ENCODE measurements around the gene PRXL2B. TPM values are rescaled to one million over a fixed set of nuclear protein-coding genes. Genes with fewer than 3 reads are reported as not detected.

Gene PRXL2B
- total RNA-seq, 1 donor from 2014 or later, result 42.0 TPM

DNA sequence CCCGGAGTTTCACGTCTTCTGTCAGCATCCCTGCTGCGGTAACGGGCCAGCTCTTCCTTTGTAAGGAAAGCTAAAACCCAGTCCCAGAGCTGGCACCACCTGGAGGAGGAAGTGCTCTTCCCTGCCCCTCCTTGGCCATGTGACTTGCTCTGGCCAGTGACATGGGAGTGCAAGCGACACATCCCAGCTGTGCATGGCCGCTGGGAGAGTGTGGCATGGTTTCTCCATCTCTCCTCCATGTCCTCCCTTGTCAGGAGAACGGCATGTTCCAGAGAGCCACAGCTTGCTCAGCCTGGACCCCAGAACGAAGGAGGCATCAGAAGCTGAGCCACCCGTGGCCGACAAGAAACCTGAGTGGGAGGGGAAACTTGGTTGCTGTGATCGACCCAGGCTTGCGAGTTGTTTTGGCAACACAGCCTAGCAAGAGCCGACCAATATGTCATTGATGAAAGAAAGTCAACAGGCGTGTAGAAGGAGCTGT lies 2.7 kb upstream of the PRXL2B start:
- Histone ChIP-seq H3K27me3 (ENCODE audit: control insufficient read depth, insufficient read depth, low read length) (no peaks in the 10 kb centered on the region), H3K36me3 (ENCODE audit: control insufficient read depth, insufficient read depth, low read length) (no peaks in the 10 kb centered on the region), H3K4me3 (ENCODE audit: low read depth, low read length) (no peak overlapping the region)
- TF ChIP-seq, protein P1, sequence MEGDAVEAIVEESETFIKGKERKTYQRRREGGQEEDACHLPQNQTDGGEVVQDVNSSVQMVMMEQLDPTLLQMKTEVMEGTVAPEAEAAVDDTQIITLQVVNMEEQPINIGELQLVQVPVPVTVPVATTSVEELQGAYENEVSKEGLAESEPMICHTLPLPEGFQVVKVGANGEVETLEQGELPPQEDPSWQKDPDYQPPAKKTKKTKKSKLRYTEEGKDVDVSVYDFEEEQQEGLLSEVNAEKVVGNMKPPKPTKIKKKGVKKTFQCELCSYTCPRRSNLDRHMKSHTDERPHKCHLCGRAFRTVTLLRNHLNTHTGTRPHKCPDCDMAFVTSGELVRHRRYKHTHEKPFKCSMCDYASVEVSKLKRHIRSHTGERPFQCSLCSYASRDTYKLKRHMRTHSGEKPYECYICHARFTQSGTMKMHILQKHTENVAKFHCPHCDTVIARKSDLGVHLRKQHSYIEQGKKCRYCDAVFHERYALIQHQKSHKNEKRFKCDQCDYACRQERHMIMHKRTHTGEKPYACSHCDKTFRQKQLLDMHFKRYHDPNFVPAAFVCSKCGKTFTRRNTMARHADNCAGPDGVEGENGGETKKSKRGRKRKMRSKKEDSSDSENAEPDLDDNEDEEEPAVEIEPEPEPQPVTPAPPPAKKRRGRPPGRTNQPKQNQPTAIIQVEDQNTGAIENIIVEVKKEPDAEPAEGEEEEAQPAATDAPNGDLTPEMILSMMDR (IDR thresholded peaks at IDR 0.05; ENCODE audit: insufficient read depth, low read length, poor library complexity, severe bottlenecking), result no peak
- no peak for DNase-seq (ENCODE audit: low read depth)

DNA sequence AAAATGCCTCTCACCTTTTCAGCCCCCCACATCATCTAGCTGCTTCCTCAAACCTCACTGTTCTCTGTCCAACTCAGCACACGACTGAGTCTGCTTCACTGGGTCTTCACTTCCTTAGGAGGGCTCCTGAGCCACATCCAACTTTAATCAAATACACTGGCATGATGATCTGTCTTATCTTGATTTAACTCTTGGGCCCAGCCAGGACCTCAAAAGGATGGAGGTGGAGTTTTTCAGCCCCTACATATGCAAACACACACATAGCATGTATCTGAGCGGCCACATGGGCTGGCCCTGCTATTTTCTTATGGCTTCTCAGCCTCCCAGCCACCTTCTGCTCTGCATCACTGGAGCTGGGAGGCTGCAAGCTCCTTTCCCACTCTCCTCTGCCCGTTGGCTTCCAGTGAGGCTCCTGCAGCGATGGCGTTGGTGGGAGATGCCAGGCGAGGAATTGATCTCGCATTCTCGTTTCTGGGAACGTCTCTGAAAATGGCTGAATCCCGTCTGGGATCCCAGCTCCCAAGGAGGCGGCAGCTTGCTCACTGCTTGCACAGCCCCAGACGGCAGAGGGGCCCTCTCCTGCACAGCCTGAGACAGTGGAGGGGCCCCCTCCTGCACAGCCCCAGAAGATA lies 1.8 kb upstream of the PRXL2B start:
- DNase-seq (ENCODE audit: low read depth), result no peak
- Histone ChIP-seq H3K36me3 (ENCODE audit: control insufficient read depth, insufficient read depth, low read length) (no peaks in the 10 kb centered on the region), H3K27me3 (ENCODE audit: control insufficient read depth, insufficient read depth, low read length) (no peaks in the 10 kb centered on the region), H3K4me3 (ENCODE audit: low read depth, low read length) (peak overlapping the region; percentile 72)
- TF ChIP-seq, protein P1 (IDR thresholded peaks at IDR 0.05; ENCODE audit: insufficient read depth, low read length, poor library complexity, severe bottlenecking), result no peak

DNA sequence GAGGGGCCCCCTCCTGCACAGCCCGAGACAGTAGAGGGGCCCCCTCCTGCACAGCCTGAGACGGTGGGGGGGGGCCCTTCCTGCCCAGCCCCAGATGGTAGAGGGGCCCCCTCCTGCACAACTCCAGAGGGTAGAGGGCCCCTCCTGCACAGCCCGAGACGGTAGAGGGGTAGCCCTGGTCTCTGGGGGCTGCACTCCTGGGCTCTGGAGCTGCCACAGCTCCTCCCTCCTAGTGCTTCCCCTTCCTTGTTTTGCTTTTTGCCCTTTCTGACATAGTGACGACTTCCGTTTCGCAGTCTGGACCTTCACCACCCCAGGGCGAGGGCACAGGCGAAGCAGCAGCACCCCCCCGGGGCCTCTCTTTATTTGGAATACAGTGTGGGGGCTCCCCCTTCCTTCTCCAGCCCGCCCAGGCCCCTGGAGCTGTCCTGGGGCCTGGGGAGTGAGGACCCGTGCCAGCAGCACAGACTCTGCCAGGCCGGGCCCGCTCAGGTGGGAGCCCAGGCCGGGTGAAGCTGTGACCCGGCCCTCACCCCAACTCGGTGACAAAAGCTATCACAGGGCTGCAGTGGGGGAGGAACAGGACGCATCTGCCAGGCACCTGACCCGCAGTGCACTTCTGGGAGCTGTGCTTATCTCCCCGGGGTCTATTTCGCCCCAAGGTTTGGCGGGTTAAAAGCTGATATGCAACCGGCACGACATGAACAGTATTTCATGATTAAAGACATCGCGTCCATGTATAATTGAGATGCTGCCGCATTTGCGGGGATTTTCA lies 1.1 kb upstream of the PRXL2B start:
- no peaks in the 10 kb centered on the region for H3K36me3 ChIP-seq (ENCODE audit: control insufficient read depth, insufficient read depth, low read length)
- TF ChIP-seq, protein P1 (IDR thresholded peaks at IDR 0.05; ENCODE audit: insufficient read depth, low read length, poor library complexity, severe bottlenecking), result no peak
- H3K27me3 ChIP-seq (ENCODE audit: control insufficient read depth, insufficient read depth, low read length), result no peaks in the 10 kb centered on the region
- peak overlapping the region; percentile 72 for H3K4me3 ChIP-seq (ENCODE audit: low read depth, low read length)
- DNase-seq (ENCODE audit: low read depth), result no peak

DNA sequence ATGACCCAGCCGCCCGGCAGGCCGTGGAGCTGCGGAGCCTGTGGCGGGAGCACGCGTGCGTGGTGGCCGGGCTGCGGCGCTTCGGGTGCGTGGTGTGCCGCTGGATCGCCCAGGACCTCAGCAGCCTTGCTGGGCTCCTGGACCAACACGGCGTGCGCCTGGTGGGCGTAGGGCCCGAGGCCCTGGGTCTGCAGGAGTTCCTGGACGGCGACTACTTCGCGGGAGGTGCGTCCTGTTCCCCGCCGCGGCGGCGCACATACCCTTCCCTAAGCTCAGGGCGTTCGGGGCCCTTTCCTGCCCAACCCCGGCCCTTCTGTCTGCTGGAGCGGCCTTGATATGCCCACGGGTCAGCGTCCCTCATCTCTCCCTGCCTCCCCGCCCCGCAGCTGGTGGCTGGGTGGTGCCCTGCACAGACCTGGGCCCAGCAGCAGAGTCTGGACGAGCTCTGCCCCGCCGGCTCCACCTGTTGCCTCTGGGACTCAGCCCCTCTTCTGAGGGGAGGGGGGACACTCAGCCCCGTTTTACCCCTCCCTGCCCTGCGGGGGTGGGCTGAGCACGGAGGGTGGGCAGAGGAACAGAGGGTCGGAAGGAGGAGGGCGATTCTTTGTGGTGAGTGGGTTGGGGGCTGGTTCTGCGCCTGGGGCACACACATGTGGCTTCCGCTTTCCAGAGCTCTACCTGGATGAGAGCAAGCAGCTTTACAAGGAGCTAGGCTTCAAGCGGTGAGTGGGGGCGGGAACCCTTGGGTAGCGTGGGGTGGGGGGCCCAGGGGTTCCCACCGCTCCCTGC lies 688 bp downstream of the PRXL2B start:
- Histone ChIP-seq H3K36me3 (ENCODE audit: control insufficient read depth, insufficient read depth, low read length) (no peaks in the 10 kb centered on the region), H3K4me3 (ENCODE audit: low read depth, low read length) (peak overlapping the region; percentile 72), H3K27me3 (ENCODE audit: control insufficient read depth, insufficient read depth, low read length) (no peaks in the 10 kb centered on the region)
- no peak for DNase-seq (ENCODE audit: low read depth)
- TF ChIP-seq, protein P1 (IDR thresholded peaks at IDR 0.05; ENCODE audit: insufficient read depth, low read length, poor library complexity, severe bottlenecking), result no peak

DNA sequence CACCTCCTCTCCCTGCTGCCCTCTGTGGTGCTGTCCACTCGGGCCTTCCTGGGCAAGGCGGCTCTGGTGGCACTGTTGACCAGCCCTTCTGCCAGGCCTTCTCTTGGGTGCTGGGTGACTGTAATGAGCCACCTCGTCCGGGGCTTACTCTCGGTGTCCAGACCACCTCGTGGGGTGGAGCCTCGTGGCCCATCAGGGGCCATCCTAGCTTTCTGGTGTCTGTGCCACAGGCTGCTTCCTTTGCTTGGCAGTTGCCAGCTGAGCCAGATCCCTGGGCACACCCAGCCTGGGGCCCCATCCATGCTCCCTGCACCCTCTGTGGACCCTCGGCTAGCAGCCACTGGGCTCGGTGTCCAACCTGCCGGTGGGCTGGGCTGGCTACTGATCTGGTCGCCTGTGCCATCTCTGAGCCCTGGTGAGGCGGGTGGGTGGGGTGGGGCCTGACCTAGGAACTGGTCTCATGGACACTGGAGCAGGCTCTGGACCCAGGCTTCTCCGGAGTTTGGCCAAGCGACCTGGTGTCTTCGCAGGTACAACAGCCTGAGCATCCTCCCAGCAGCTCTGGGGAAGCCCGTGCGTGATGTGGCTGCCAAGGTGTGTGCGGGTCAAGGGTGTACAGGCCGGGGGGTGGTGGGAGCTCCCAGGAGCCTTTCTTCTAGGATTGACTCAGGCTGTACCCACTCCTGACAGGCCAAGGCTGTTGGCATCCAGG lies 1.4 kb downstream of the PRXL2B start:
- TF ChIP-seq, protein P1 (IDR thresholded peaks at IDR 0.05; ENCODE audit: insufficient read depth, low read length, poor library complexity, severe bottlenecking), result no peak

More for the DNA sequence above, 1.4 kb downstream of the PRXL2B start:
- no peaks in the 10 kb centered on the region for H3K27me3 ChIP-seq (ENCODE audit: control insufficient read depth, insufficient read depth, low read length)
- H3K4me3 ChIP-seq (ENCODE audit: low read depth, low read length), result no peak overlapping the region
- DNase-seq (ENCODE audit: low read depth), result no peak
- no peaks in the 10 kb centered on the region for H3K36me3 ChIP-seq (ENCODE audit: control insufficient read depth, insufficient read depth, low read length)

All from kidney epithelial cell (primary cell).